Endothelial cell of umbilical vein (primary cell): ENCODE results near the gene LATS2. TPM values are rescaled to one million over a fixed set of nuclear protein-coding genes. Genes with fewer than 3 reads are reported as not detected.

ENCODE experiments used
- BruUV-seq: library from RNA; stranded (reverse); fragments of 400-500 nt; replicated peaks from 2 replicates; lab custom pipeline; 2021; lab: Mats Ljungman, UMichigan
- CTCF ChIA-PET: fragments of 300-600, 350-600 bp; sonication (Branson Sonifier 250); formaldehyde crosslinking; loops from one replicate; lab custom pipeline; 2021; ENCODE audit warnings: antibody characterized with exemption, inconsistent platforms; lab: Charles Lee
- POLR2A ChIA-PET: fragments of 300-600, 350-600 bp; sonication (Branson Sonifier 250); formaldehyde crosslinking; loops from one replicate; lab custom pipeline; 2021; ENCODE audit warnings: antibody characterized with exemption, inconsistent platforms; lab: Charles Lee
- DNase-seq: peaks from one replicate; pipeline ENCODE4 v3.0.0-alpha.2; 2011; ENCODE audit warnings: low read depth, low spot score
- FAIRE-seq: peaks from 2 replicates; lab custom pipeline; 2011; peaks lifted over from hg19 to GRCh38; lab: Jason Lieb, UNC
- H2AFZ ChIP-seq: 2 replicates; pipeline ENCODE4 v1.6.0; 2012; ENCODE audit warnings: low read depth, low read length, control low read depth, inconsistent platforms
- H3K27ac ChIP-seq: 2 replicates; pipeline ENCODE4 v1.5.1; 2011; ENCODE audit warnings: low read depth, mild to moderate bottlenecking, control low read depth, low read length, moderate library complexity; ENCODE audit not compliant: insufficient read depth
- H3K27me3 ChIP-seq, 2 experiments: 2 replicates each; pipeline versions ENCODE4 v1.6.0 to v1.6.1; 2011; ENCODE audit warnings: low read length in 2 of 2, mixed read lengths in 1 of 2; ENCODE audit not compliant: control insufficient read depth in 2 of 2, insufficient read depth in 2 of 2
- H3K36me3 ChIP-seq, 2 experiments: 2 replicates in 1 of 2; 3 replicates in 1 of 2; pipeline ENCODE4 v1.5.1; 2011; ENCODE audit warnings: low read length in 2 of 2, mild to moderate bottlenecking in 1 of 2, moderate library complexity in 1 of 2; ENCODE audit not compliant: control insufficient read depth in 2 of 2, insufficient read depth in 2 of 2; ENCODE audit errors: extremely low read depth in 1 of 2
- H3K4me1 ChIP-seq: 3 replicates; pipeline ENCODE4 v1.5.1; 2011; ENCODE audit warnings: mild to moderate bottlenecking, low read length; ENCODE audit not compliant: control insufficient read depth, insufficient read depth; ENCODE audit errors: extremely low read depth
- H3K4me2 ChIP-seq: 2 replicates; pipeline ENCODE4 v1.6.1; 2011; ENCODE audit warnings: low read length, control low read depth, mixed read lengths; ENCODE audit not compliant: insufficient read depth
- H3K4me3 ChIP-seq, 3 experiments: fragments of 200-600 bp in 1 of 3; sonication (generic), shearing (Covaris generic) in 1 of 3; replicated peaks in 1 of 3; 2 replicates each; pipeline ENCODE4 v1.5.1; 2011 to 2016; ENCODE audit warnings: control low read depth in 3 of 3, low read length in 3 of 3, mild to moderate bottlenecking in 2 of 3, inconsistent platforms in 1 of 3, low read depth in 1 of 3, moderate library complexity in 1 of 3; ENCODE audit not compliant: insufficient read depth in 1 of 3
- H3K79me2 ChIP-seq: 2 replicates; pipeline ENCODE4 v1.6.0; 2012; ENCODE audit warnings: low read length, inconsistent platforms; ENCODE audit not compliant: control insufficient read depth, insufficient read depth
- H3K9ac ChIP-seq: replicated peaks from 2 replicates; pipeline ENCODE3; 2011; ENCODE audit warnings: low read length, control low read depth; ENCODE audit not compliant: insufficient read depth; ENCODE audit errors: extremely low read depth
- H3K9me1 ChIP-seq: replicated peaks from 3 replicates; pipeline ENCODE4 v1.6.0; 2011; ENCODE audit warnings: mild to moderate bottlenecking, low read length; ENCODE audit not compliant: control insufficient read depth, insufficient read depth; ENCODE audit errors: extremely low read depth
- H3K9me3 ChIP-seq: replicated peaks from 2 replicates; pipeline ENCODE4 v1.5.1; 2012; ENCODE audit warnings: low read length, inconsistent platforms; ENCODE audit not compliant: control insufficient read depth, insufficient read depth
- H4K20me1 ChIP-seq: replicated peaks from 2 replicates; pipeline ENCODE3; 2011; ENCODE audit warnings: mild to moderate bottlenecking, low read length; ENCODE audit not compliant: control insufficient read depth, insufficient read depth; ENCODE audit errors: extremely low read depth
- EZH2 ChIP-seq: IDR thresholded peaks from 2 replicates; pipeline ENCODE4 v1.6.1; 2012; ENCODE audit warnings: borderline replicate concordance, low read depth, mild to moderate bottlenecking, moderate library complexity, low read length, inconsistent platforms; ENCODE audit not compliant: severe bottlenecking
- MAX ChIP-seq: IDR thresholded peaks from 2 replicates; pipeline ENCODE4 v1.6.1; 2011; ENCODE audit not compliant: insufficient read depth, insufficient read length
- MYC ChIP-seq: IDR thresholded peaks from one replicate; pipeline ENCODE4 v1.6.1; 2011; ENCODE audit warnings: mild to moderate bottlenecking, low read depth, low read length
- POLR2AphosphoS5 ChIP-seq: IDR thresholded peaks from 2 replicates; pipeline ENCODE4 v1.6.1; 2012; ENCODE audit warnings: low read depth, mild to moderate bottlenecking, control low read depth, low read length, moderate library complexity; ENCODE audit not compliant: insufficient read depth
- dilution Hi-C: fragments of 300-500 bp; cut with MboI; formaldehyde crosslinking; loops from one replicate; pipeline ENCODE4 v1.15.0; 2019; ENCODE audit warnings: low sequenced_read_pairs; ENCODE audit not compliant: extremely low pct_ligation_motif_present
- intact Hi-C: fragments of 100-400 bp; cut with micrococcal nuclease; formaldehyde crosslinking; loops from one replicate; pipeline ENCODE4 v1.10.0; 2022
- polyA plus RNA-seq, 4 experiments: library from polyadenylated mRNA; depleted of rRNA in 3 of 4; stranded (reverse) in 3 of 4; unstranded in 1 of 4; fragments of >200 nt; gene quantifications; 2 replicates each; pipeline versions ENCODE4 v1.2.1 to v1.2.3, GENCODE V29; 2011 to 2012; ENCODE audit warnings: missing spikeins in 1 of 4
- total RNA-seq: library from RNA; stranded (reverse); gene quantifications from 2 replicates; pipeline ENCODE4 v1.2.3, GENCODE V29; 2021

Gene LATS2
- total and polyA plus RNA-seq, 2 donors (not counting 3 experiments of a cell fraction or from before 2014, with no cell fraction given), result 33.5 to 67.6 TPM

DNA sequence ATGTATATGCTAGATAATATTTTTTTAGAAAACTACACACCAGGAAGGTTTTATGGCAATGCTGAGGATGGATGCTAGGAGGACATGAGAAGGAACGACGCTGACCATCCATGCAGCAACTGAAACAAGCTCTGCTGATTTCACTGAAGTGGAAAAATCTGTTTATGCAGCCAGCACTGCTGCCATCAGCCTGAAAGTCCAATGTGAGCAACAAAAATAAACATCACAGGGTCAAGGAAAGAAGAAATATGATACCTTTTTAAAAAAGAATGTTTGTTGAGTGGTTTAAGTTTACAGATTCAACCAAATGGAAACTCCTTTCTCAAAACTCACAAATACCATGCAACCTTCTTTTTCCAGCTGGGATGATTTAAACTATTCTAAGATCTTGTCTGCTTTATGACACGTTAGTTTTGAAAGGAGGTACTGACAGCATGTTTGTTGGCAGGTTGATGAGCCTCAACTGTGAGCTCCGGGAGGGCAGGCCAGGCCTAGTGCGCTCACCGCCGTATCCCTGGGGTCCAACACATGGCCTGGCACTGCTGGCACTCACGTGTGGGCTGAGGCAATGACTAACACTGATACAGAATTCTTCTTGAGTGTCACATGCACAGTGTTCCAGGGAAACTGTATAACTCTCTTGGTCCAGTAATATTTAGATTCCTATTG lies 46.8 kb downstream of the LATS2 start:
- FAIRE-seq (no peak), DNase-seq (peak; percentile 58)
- H3K27ac ChIP-seq, result peak overlapping the region; percentile 32
- CTCF ChIA-PET, result interaction anchor here (0.6 to 1.9 kb wide), 6 partner anchors 18 to 162 kb away, joined by 3 to 6 read pairs (median 3); partner anchors contain the start of genes MRPL57 and SKA3
- no peak overlapping the region for H3K9ac ChIP-seq
- BruUV-seq, result no TSS peak
- no peaks in the 10 kb centered on the region for H3K9me3 ChIP-seq
- dilution Hi-C loops, result no loop called here
- H3K36me3 ChIP-seq, result peaks cover 0 to 4% of the 10 kb centered on the region in 2 experiments
- H3K4me3 ChIP-seq, result no peak overlapping the region
- peak overlapping the region; percentile 28 for H3K4me2 ChIP-seq
- no peak overlapping the region for H2AFZ ChIP-seq
- peaks cover 51% of the 10 kb centered on the region for H3K4me1 ChIP-seq
- peaks cover 87% of the 10 kb centered on the region for H3K79me2 ChIP-seq
- POLR2A ChIA-PET, result no interaction called here
- intact Hi-C loops, result loop anchor here (2.0 kb wide), 1 partner anchor 14 kb away; no protein-coding TSS in a partner anchor
- no peaks in the 10 kb centered on the region for H3K9me1 ChIP-seq
- TF ChIP-seq MAX, result peak; percentile 61
- no peak for TF ChIP-seq POLR2AphosphoS5
- no peaks in the 10 kb centered on the region for H3K27me3 ChIP-seq
- H4K20me1 ChIP-seq, result peaks cover 9% of the 10 kb centered on the region

- no peak overlapping the region for H2AFZ ChIP-seq
- peaks cover 92% of the 10 kb centered on the region for H3K79me2 ChIP-seq
- H3K9ac ChIP-seq, result no peak overlapping the region
- peaks cover 0 to 4% of the 10 kb centered on the region in 2 experiments for H3K36me3 ChIP-seq
- H3K27me3 ChIP-seq, result no peaks in the 10 kb centered on the region
- H3K4me1 ChIP-seq, result peaks cover 51% of the 10 kb centered on the region
- H3K9me1 ChIP-seq, result no peaks in the 10 kb centered on the region
- ChIA-PET CTCF (interaction anchor here (0.7 to 1.9 kb wide), 4 partner anchors 18 to 162 kb away, joined by 3 to 6 read pairs (median 3); partner anchors contain the start of genes MRPL57 and SKA3), POLR2A (interaction anchor here (0.7 kb wide), 1 partner anchor 46 kb away, joined by 4 read pairs; no protein-coding TSS in a partner anchor)
- dilution Hi-C loops (no loop called here), intact Hi-C loops (loop anchor here (2.0 kb wide), 1 partner anchor 13 kb away; no protein-coding TSS in a partner anchor)
- DNase-seq (no peak), FAIRE-seq (no peak)
- no peak overlapping the region for H3K4me3 ChIP-seq
- TF ChIP-seq EZH2, result no peak
- no peak for TF ChIP-seq MYC
- H4K20me1 ChIP-seq, result peaks cover 13% of the 10 kb centered on the region
- BruUV-seq, result no TSS peak
- H3K9me3 ChIP-seq, result no peaks in the 10 kb centered on the region
- peak overlapping the region; percentile 28 for H3K4me2 ChIP-seq
- H3K27ac ChIP-seq, result peak overlapping the region; percentile 20
Measured at GRCh38 chr13:21014139-21014501, 47.3 kb downstream of the LATS2 start.
